Immature natural killer cell (primary cell): ENCODE data around the gene NPPC. TPM values are rescaled to one million over a fixed set of nuclear protein-coding genes. Genes with fewer than 3 reads are reported as not detected.

Source experiments
- DNase-seq, 3 donors: peaks; one replicate each; pipeline ENCODE4 v3.0.0; 2022; ENCODE audit warnings: mixed read lengths in 1 of 3
- H3K27ac Mint-ChIP-seq, 6 donors: one replicate each; pipeline ENCODE4 v1.8.0; 2020; ENCODE audit warnings: mixed read lengths in 6 of 6, mild to moderate bottlenecking in 5 of 6, inconsistent platforms in 4 of 6, moderate library complexity in 3 of 6
- H3K27me3 Mint-ChIP-seq, 3 donors: one replicate each; pipeline ENCODE4 v1.8.0; 2020 to 2021; ENCODE audit warnings: low read depth in 3 of 3, mild to moderate bottlenecking in 3 of 3, mixed read lengths in 3 of 3, moderate library complexity in 3 of 3, inconsistent platforms in 1 of 3
- H3K36me3 Mint-ChIP-seq, 3 donors: one replicate each; pipeline ENCODE4 v1.8.0; 2020; ENCODE audit warnings: mixed read lengths in 3 of 3, inconsistent platforms in 2 of 3, mild to moderate bottlenecking in 2 of 3
- H3K4me1 Mint-ChIP-seq, 2 donors: one replicate each; pipeline ENCODE4 v1.8.0; 2020; ENCODE audit warnings: inconsistent platforms in 2 of 2, mild to moderate bottlenecking in 2 of 2, mixed read lengths in 2 of 2, moderate library complexity in 1 of 2
- H3K4me3 Mint-ChIP-seq, 5 donors: one replicate each; pipeline ENCODE4 v1.8.0; 2020; ENCODE audit warnings: mild to moderate bottlenecking in 5 of 5, mixed read lengths in 5 of 5, inconsistent platforms in 3 of 5, moderate library complexity in 3 of 5
- H3K9me3 Mint-ChIP-seq, 6 donors: one replicate each; pipeline ENCODE4 v1.8.0; 2020; ENCODE audit warnings: mild to moderate bottlenecking in 6 of 6, mixed read lengths in 6 of 6, inconsistent platforms in 4 of 6, moderate library complexity in 3 of 6
- polyA plus RNA-seq, 3 donors: library from polyadenylated mRNA; unstranded; fragments of 300-500 nt; fragmentation: Illumina TruSeq; gene quantifications; one replicate each; pipeline ENCODE4 v1.2.3, GENCODE V29; 2021

NPPC gene
- under 1 TPM in 1 of 3 donors, not detected in 2; 0.33 TPM for polyA plus RNA-seq

GRCh38 chr2:231926180-231926741 lies at the start of gene NPPC:
TSS of gene NPPC (minus strand) at chr2:231926396. CDS start at chr2:231926249, 147 bp downstream.
- H3K4me3 Mint-ChIP-seq: peak within 1 kb of the TSS in 2 of 5 donors; percentile 40 to 46
- H3K9me3 Mint-ChIP-seq: no peaks in the 10 kb centered on the region
- H3K36me3 Mint-ChIP-seq: no peaks in the 10 kb centered on the region
- H3K4me1 Mint-ChIP-seq: peaks cover 0 to 13% of the 10 kb centered on the region in 2 donors
- no peak within 1 kb of the TSS for H3K27ac Mint-ChIP-seq
- H3K27me3 Mint-ChIP-seq: peaks cover 4 to 33% (median 8%) of the 10 kb centered on the region in 3 donors
- DNase-seq: no peak

- Mint-ChIP-seq H3K4me1 (peaks cover 2 to 14% of the 10 kb centered on the region in 2 donors), H3K36me3 (peaks cover 0 to 12% (median 5%) of the 10 kb centered on the region in 3 donors), H3K27me3 (no peaks in the 10 kb centered on the region), H3K4me3 (no peak overlapping the region), H3K9me3 (no peaks in the 10 kb centered on the region), H3K27ac (no peak overlapping the region)
- DNase-seq: no peak
These were observed 48.8 kb upstream of the NPPC start for GRCh38 chr2:231975001-231975400.

- H3K27ac Mint-ChIP-seq: no peak overlapping the region
- H3K36me3 Mint-ChIP-seq: peaks cover 0 to 5% (median 4%) of the 10 kb centered on the region in 3 donors
- no peak for DNase-seq
- peaks cover 13 to 23% of the 10 kb centered on the region in 2 donors for H3K4me1 Mint-ChIP-seq
- H3K9me3 Mint-ChIP-seq: no peaks in the 10 kb centered on the region
- H3K4me3 Mint-ChIP-seq: no peak overlapping the region
- no peaks in the 10 kb centered on the region for H3K27me3 Mint-ChIP-seq
These were observed 44.3 kb upstream of the NPPC start for GRCh38 chr2:231970461-231970860.

- no peak for DNase-seq
- H3K27ac Mint-ChIP-seq: no peak overlapping the region
- H3K4me1 Mint-ChIP-seq: peaks cover 19 to 39% of the 10 kb centered on the region in 2 donors
- no peaks in the 10 kb centered on the region for H3K9me3 Mint-ChIP-seq
- no peak overlapping the region for H3K4me3 Mint-ChIP-seq
- H3K27me3 Mint-ChIP-seq: no peaks in the 10 kb centered on the region
- H3K36me3 Mint-ChIP-seq: peaks cover 0 to 5% (median 4%) of the 10 kb centered on the region in 3 donors
These were observed 42.6 kb upstream of the NPPC start for GRCh38 chr2:231968820-231969219.

GRCh38 chr2:231966886-231967285 lies 40.7 kb upstream of the NPPC start:
- peak overlapping the region in 3 of 6 donors; percentile 19 to 81 (median 27) for H3K27ac Mint-ChIP-seq
- peaks cover 34 to 59% of the 10 kb centered on the region in 2 donors for H3K4me1 Mint-ChIP-seq

GRCh38 chr2:231965102-231965501 lies 38.9 kb upstream of the NPPC start:
- H3K36me3 Mint-ChIP-seq: no peaks in the 10 kb centered on the region
- no peaks in the 10 kb centered on the region for H3K9me3 Mint-ChIP-seq
- DNase-seq: no peak
- H3K4me3 Mint-ChIP-seq: no peak overlapping the region
- peaks cover 42 to 68% of the 10 kb centered on the region in 2 donors for H3K4me1 Mint-ChIP-seq
- peaks cover 0 to 6% (median 2%) of the 10 kb centered on the region in 3 donors for H3K27me3 Mint-ChIP-seq
- peak overlapping the region in 1 of 6 donors; percentile 34 for H3K27ac Mint-ChIP-seq

More at GRCh38 chr2:231966886-231967285, 40.7 kb upstream of the NPPC start:
- Mint-ChIP-seq H3K4me3 (no peak overlapping the region), H3K9me3 (no peaks in the 10 kb centered on the region), H3K36me3 (no peaks in the 10 kb centered on the region), H3K27me3 (peaks cover 0 to 1% (median 0%) of the 10 kb centered on the region in 3 donors)
- no peak for DNase-seq

GRCh38 chr2:231961349-231962166 lies 35.4 kb upstream of the NPPC start, which contains the start of gene DIS3L2:
TSS of gene DIS3L2 (plus strand) at chr2:231961713. CDS start at chr2:232014928, 53,215 bp downstream.
- no peaks in the 10 kb centered on the region for H3K9me3 Mint-ChIP-seq
- peak within 1 kb of the TSS; percentile 66 to 92 (median 87) for H3K27ac Mint-ChIP-seq
- DNase-seq: peak; percentile 77 to 82 (median 78)
- peak within 1 kb of the TSS; percentile 90 to 96 (median 94) for H3K4me3 Mint-ChIP-seq
- peaks cover 0 to 6% (median 2%) of the 10 kb centered on the region in 3 donors for H3K27me3 Mint-ChIP-seq
- H3K4me1 Mint-ChIP-seq: peaks cover 29 to 50% of the 10 kb centered on the region in 2 donors
- no peaks in the 10 kb centered on the region for H3K36me3 Mint-ChIP-seq

- DNase-seq: no peak
- H3K4me1 Mint-ChIP-seq: peaks cover 29 to 49% of the 10 kb centered on the region in 2 donors
- H3K36me3 Mint-ChIP-seq: no peaks in the 10 kb centered on the region
- H3K9me3 Mint-ChIP-seq: no peaks in the 10 kb centered on the region
- peak overlapping the region; percentile 90 to 96 (median 94) for H3K4me3 Mint-ChIP-seq
- H3K27me3 Mint-ChIP-seq: peaks cover 0 to 7% (median 2%) of the 10 kb centered on the region in 3 donors
- peak overlapping the region; percentile 63 to 92 (median 87) for H3K27ac Mint-ChIP-seq
These were observed 34.7 kb upstream of the NPPC start for GRCh38 chr2:231960810-231961348.

GRCh38 chr2:231957913-231958763 lies 31.9 kb upstream of the NPPC start:
- DNase-seq: no peak
- H3K4me3 Mint-ChIP-seq: peak overlapping the region in 2 of 5 donors; percentile 5 to 43
- no peaks in the 10 kb centered on the region for H3K9me3 Mint-ChIP-seq
- H3K36me3 Mint-ChIP-seq: no peaks in the 10 kb centered on the region
- H3K27ac Mint-ChIP-seq: no peak overlapping the region
- H3K27me3 Mint-ChIP-seq: peaks cover 0 to 20% (median 13%) of the 10 kb centered on the region in 3 donors
- H3K4me1 Mint-ChIP-seq: peaks cover 18 to 22% of the 10 kb centered on the region in 2 donors

GRCh38 chr2:231955758-231956472 lies 29.7 kb upstream of the NPPC start:
- no peak overlapping the region for H3K27ac Mint-ChIP-seq

GRCh38 chr2:231951452-231952035 lies 25.3 kb upstream of the NPPC start:
- Mint-ChIP-seq H3K36me3 (no peaks in the 10 kb centered on the region), H3K27ac (no peak overlapping the region), H3K4me1 (no peaks in the 10 kb centered on the region), H3K27me3 (peaks cover 0 to 16% (median 15%) of the 10 kb centered on the region in 3 donors), H3K4me3 (no peak overlapping the region), H3K9me3 (no peaks in the 10 kb centered on the region)
- no peak for DNase-seq

More at GRCh38 chr2:231955758-231956472, 29.7 kb upstream of the NPPC start:
- Mint-ChIP-seq H3K4me3 (no peak overlapping the region), H3K9me3 (no peaks in the 10 kb centered on the region), H3K4me1 (peaks cover 4% of the 10 kb centered on the region in 2 donors), H3K27me3 (peaks cover 0 to 17% (median 13%) of the 10 kb centered on the region in 3 donors), H3K36me3 (no peaks in the 10 kb centered on the region)
- no peak for DNase-seq

GRCh38 chr2:231947694-231948093 lies 21.5 kb upstream of the NPPC start:
- H3K9me3 Mint-ChIP-seq: no peaks in the 10 kb centered on the region
- H3K4me3 Mint-ChIP-seq: no peak overlapping the region
- peaks cover 2 to 4% (median 4%) of the 10 kb centered on the region in 3 donors for H3K27me3 Mint-ChIP-seq
- H3K36me3 Mint-ChIP-seq: no peaks in the 10 kb centered on the region
- DNase-seq: no peak
- no peak overlapping the region for H3K27ac Mint-ChIP-seq
- no peaks in the 10 kb centered on the region for H3K4me1 Mint-ChIP-seq
